ENCODE results near the gene RHEX.

DNA sequence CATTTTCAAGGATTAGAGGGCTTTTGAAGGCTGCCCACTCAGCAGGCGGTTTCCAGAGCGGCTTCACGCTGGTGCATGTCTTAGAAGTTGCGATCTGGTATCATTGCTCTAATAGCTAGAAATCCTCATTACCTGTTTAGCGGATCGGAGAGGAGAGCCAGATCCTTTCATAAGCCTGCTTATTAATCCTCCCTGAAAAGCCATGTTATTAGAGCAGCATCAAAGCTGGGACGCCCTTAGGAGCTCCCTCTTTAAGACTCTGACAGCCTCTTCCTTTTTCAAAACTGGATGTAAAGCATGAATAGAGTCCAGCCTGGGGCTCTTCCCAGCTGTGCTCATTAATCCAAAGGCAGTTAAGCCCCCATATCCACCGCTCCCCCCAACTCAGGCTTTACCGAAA, 15.4 kb upstream of the RHEX start:
- TF ChIP-seq, protein P1, sequence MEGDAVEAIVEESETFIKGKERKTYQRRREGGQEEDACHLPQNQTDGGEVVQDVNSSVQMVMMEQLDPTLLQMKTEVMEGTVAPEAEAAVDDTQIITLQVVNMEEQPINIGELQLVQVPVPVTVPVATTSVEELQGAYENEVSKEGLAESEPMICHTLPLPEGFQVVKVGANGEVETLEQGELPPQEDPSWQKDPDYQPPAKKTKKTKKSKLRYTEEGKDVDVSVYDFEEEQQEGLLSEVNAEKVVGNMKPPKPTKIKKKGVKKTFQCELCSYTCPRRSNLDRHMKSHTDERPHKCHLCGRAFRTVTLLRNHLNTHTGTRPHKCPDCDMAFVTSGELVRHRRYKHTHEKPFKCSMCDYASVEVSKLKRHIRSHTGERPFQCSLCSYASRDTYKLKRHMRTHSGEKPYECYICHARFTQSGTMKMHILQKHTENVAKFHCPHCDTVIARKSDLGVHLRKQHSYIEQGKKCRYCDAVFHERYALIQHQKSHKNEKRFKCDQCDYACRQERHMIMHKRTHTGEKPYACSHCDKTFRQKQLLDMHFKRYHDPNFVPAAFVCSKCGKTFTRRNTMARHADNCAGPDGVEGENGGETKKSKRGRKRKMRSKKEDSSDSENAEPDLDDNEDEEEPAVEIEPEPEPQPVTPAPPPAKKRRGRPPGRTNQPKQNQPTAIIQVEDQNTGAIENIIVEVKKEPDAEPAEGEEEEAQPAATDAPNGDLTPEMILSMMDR (conservative IDR thresholded peaks at IDR 0.05) = no peak
- no peak for TF ChIP-seq ZFX (IDR thresholded peaks at IDR 0.05)
